Measurements from ENCODE around the gene TNFSF12.

DNA sequence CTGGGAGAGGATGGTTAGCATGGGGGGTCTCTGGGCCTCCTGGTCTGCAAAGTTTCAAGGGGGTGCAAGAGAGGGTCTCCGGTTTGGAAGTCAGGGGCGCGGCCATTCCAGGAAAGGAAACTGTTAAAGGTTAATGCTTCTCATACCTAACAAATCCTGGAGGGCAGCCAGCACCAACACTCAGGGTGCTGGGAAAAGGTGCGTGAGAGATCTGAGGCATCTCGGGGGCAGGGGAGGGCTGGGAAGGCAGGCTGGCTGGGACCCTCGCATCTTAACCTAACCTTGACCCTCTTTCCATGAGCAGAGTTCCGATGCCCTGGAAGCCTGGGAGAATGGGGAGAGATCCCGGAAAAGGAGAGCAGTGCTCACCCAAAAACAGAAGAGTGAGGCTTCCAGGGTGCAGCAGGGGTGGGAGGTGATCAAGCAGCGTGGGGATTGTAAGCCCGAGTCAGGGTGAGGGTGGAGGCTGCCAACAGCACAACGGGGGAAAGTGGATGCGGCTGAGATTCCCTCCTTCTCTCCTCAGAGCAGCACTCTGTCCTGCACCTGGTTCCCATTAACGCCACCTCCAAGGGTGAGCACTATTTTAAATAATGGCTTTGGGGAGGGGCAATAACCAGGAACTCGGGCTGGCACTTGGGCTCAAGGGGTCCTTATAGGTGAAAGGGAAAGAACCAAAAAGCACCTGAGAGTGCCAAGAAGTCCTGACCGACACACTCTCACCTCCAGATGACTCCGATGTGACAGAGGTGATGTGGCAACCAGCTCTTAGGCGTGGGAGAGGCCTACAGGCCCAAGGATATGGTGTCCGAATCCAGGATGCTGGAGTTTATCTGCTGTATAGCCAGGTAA lies 10.7 kb downstream of the TNFSF12 start:
- TF ChIP-seq, protein P1, sequence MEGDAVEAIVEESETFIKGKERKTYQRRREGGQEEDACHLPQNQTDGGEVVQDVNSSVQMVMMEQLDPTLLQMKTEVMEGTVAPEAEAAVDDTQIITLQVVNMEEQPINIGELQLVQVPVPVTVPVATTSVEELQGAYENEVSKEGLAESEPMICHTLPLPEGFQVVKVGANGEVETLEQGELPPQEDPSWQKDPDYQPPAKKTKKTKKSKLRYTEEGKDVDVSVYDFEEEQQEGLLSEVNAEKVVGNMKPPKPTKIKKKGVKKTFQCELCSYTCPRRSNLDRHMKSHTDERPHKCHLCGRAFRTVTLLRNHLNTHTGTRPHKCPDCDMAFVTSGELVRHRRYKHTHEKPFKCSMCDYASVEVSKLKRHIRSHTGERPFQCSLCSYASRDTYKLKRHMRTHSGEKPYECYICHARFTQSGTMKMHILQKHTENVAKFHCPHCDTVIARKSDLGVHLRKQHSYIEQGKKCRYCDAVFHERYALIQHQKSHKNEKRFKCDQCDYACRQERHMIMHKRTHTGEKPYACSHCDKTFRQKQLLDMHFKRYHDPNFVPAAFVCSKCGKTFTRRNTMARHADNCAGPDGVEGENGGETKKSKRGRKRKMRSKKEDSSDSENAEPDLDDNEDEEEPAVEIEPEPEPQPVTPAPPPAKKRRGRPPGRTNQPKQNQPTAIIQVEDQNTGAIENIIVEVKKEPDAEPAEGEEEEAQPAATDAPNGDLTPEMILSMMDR (optimal IDR thresholded peaks at IDR 0.05 in 1 of 3, IDR thresholded peaks at IDR 0.05 in 1 of 3, conservative IDR thresholded peaks at IDR 0.05 in 1 of 3; ENCODE audit: extremely low read depth in 1 of 3, insufficient read depth in 2 of 3, low read length in 3 of 3) = no peak
- TF ChIP-seq EZH2 (IDR thresholded peaks at IDR 0.05; ENCODE audit: low read length) = no peak
